ENCODE results near the gene ARID1B. TPM values are rescaled to one million over a fixed set of nuclear protein-coding genes. Genes with fewer than 3 reads are reported as not detected.

ARID1B gene
- total RNA-seq, 1 experiment from 2014 or later: 63.9 TPM

DNA sequence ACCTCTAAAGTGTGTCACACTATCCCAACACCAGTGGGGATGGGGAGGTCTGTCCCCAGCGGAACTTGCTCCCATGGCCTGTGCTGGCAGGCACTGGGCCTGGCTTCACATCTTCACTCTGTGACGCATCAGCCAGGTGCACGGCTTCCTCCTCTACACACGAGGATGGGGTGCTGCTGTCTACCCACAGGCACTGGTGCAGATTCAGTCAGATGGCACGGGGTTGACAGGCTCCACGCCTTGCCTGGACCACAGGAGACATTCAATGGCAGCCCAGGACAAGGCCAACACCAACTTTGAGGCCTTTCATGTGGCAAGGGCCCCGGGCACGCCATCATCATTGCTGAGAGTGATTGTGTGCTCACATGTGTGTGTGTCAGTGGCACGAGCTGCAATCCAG, 453.7 kb downstream of the ARID1B start:
- Mint-ChIP-seq H3K9me3 (ENCODE audit: unreplicated experiment) (no peaks in the 10 kb centered on the region), H3K4me1 (ENCODE audit: insufficient read depth, unreplicated experiment) (no peaks in the 10 kb centered on the region), H3K27ac (ENCODE audit: low read depth, unreplicated experiment) (no peak overlapping the region), H3K27me3 (ENCODE audit: insufficient read depth, unreplicated experiment) (peaks cover 17% of the 10 kb centered on the region), H3K4me3 (ENCODE audit: unreplicated experiment) (no peak overlapping the region), H3K36me3 (ENCODE audit: insufficient read depth, unreplicated experiment) (no peaks in the 10 kb centered on the region)
- intact Hi-C loops (cut with micrococcal nuclease): no loop called here
- ChIA-PET CTCF (interaction anchor here (0.7 kb wide), 1 partner anchor 1232 kb away, joined by 3 read pairs; no protein-coding TSS in a partner anchor), POLR2A (no interaction called here)
- DNase-seq (ENCODE audit: unreplicated experiment): no peak
- TF ChIP-seq, protein P1, sequence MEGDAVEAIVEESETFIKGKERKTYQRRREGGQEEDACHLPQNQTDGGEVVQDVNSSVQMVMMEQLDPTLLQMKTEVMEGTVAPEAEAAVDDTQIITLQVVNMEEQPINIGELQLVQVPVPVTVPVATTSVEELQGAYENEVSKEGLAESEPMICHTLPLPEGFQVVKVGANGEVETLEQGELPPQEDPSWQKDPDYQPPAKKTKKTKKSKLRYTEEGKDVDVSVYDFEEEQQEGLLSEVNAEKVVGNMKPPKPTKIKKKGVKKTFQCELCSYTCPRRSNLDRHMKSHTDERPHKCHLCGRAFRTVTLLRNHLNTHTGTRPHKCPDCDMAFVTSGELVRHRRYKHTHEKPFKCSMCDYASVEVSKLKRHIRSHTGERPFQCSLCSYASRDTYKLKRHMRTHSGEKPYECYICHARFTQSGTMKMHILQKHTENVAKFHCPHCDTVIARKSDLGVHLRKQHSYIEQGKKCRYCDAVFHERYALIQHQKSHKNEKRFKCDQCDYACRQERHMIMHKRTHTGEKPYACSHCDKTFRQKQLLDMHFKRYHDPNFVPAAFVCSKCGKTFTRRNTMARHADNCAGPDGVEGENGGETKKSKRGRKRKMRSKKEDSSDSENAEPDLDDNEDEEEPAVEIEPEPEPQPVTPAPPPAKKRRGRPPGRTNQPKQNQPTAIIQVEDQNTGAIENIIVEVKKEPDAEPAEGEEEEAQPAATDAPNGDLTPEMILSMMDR (IDR thresholded peaks at IDR 0.05; ENCODE audit: unreplicated experiment): no peak
- no TSS peak for BruUV-seq (replicated peaks)

DNA sequence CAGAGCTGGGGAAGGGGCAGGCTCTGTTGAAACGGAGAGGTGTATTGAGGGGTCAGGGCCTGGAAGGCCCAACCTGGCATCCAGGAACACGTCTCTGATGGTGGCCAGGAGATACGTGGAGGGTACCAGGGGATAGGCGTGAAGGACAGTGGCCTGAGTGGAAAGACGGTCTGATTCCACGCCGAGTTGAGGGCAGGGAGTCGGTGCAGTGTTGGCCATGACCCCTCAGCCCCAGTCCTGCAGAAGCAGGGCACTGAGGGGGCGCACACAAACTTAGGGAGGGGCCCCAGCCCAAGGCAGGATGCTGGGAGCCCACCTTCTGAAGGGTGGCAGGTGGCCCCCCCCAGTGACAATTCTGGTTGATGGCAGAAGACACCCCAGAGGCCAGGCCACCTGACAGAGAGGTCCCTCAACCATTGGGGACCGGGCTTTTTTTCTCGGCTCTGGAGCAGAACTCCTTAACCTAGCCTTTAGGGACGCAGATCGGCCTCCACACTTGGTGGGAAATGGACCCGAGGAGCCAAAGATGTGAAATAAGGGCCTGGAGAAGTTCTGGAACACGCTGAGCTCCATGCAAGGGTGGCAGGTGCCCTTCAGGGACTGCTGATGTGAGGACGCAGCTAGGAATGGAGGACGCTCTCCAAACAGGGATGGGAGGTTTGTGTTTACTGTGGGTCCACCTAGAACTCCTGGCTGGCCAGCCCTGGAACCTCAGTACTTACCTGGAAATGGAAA, 455.1 kb downstream of the ARID1B start:
- no peak overlapping the region for H3K4me3 Mint-ChIP-seq (ENCODE audit: unreplicated experiment)
- no peak for DNase-seq (ENCODE audit: unreplicated experiment)
- no peaks in the 10 kb centered on the region for H3K36me3 Mint-ChIP-seq (ENCODE audit: insufficient read depth, unreplicated experiment)
- H3K9me3 Mint-ChIP-seq (ENCODE audit: unreplicated experiment): no peaks in the 10 kb centered on the region
- no peak overlapping the region for H3K27ac Mint-ChIP-seq (ENCODE audit: low read depth, unreplicated experiment)
- BruUV-seq (replicated peaks): no TSS peak
- no peaks in the 10 kb centered on the region for H3K4me1 Mint-ChIP-seq (ENCODE audit: insufficient read depth, unreplicated experiment)
- ChIA-PET CTCF (no interaction called here), POLR2A (interaction anchor here (0.8 kb wide), 1 partner anchor 12 kb away, joined by 3 read pairs; no protein-coding TSS in a partner anchor)
- peaks cover 21% of the 10 kb centered on the region for H3K27me3 Mint-ChIP-seq (ENCODE audit: insufficient read depth, unreplicated experiment)
- TF ChIP-seq, protein P1 (IDR thresholded peaks at IDR 0.05; ENCODE audit: unreplicated experiment): no peak
- intact Hi-C loops (cut with micrococcal nuclease): no loop called here

DNA sequence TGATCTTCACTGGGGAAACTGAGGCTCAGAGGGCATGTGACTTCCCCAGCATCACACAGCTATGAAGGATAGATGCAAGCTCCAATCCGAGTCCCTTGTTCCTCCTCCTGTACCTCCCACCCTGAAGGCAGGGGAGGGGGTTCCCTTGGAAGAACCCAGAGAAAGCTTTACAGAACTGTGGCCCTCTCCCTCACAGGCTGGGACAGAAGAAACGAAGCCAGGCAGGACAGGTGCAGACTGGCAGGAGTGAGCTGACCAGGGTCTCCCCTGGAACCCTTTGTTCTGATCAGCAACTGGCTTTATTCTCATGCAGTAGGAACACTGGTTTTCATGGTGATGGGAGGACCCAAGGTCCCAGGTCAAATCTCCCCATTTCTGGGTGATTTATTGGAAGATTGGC, 456.0 kb downstream of the ARID1B start:
- DNase-seq (ENCODE audit: unreplicated experiment): no peak
- CTCF ChIA-PET: no interaction called here
- Mint-ChIP-seq H3K27ac (ENCODE audit: low read depth, unreplicated experiment) (no peak overlapping the region), H3K9me3 (ENCODE audit: unreplicated experiment) (no peaks in the 10 kb centered on the region), H3K4me3 (ENCODE audit: unreplicated experiment) (no peak overlapping the region), H3K36me3 (ENCODE audit: insufficient read depth, unreplicated experiment) (no peaks in the 10 kb centered on the region), H3K4me1 (ENCODE audit: insufficient read depth, unreplicated experiment) (no peaks in the 10 kb centered on the region), H3K27me3 (ENCODE audit: insufficient read depth, unreplicated experiment) (peaks cover 21% of the 10 kb centered on the region)
- TF ChIP-seq, protein P1 (IDR thresholded peaks at IDR 0.05; ENCODE audit: unreplicated experiment): no peak
- BruUV-seq (replicated peaks): no TSS peak
- POLR2A ChIA-PET: interaction anchor here (0.8 kb wide), 1 partner anchor 13 kb away, joined by 3 read pairs; no protein-coding TSS in a partner anchor
- intact Hi-C loops (cut with micrococcal nuclease): no loop called here

DNA sequence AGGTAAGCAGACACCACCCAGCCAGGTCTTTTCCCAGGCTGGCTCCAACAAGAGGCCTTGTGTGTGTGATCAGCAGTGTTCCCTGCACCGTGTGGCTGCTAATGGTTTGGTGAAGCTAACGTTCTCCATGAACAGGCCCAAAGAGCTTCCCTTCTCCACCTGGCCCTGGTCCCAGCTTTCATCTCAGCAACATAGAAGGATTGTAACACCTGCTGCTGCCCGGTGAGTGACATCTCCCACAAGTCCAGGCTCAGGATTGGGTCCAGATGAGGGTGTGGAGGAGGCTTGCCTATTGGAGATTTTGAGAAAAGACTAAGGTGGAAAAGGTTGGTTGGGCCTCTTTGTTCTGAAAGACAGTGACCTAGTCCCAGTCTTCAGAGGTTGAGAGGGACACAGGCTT, 456.5 kb downstream of the ARID1B start:
- H3K9me3 Mint-ChIP-seq (ENCODE audit: unreplicated experiment): no peaks in the 10 kb centered on the region
- POLR2A ChIA-PET: no interaction called here
- no peak for DNase-seq (ENCODE audit: unreplicated experiment)
- H3K27me3 Mint-ChIP-seq (ENCODE audit: insufficient read depth, unreplicated experiment): peaks cover 21% of the 10 kb centered on the region
- intact Hi-C loops (cut with micrococcal nuclease): no loop called here
- TF ChIP-seq, protein P1 (IDR thresholded peaks at IDR 0.05; ENCODE audit: unreplicated experiment): no peak
- no peak overlapping the region for H3K4me3 Mint-ChIP-seq (ENCODE audit: unreplicated experiment)
- no peaks in the 10 kb centered on the region for H3K4me1 Mint-ChIP-seq (ENCODE audit: insufficient read depth, unreplicated experiment)
- no peak overlapping the region for H3K27ac Mint-ChIP-seq (ENCODE audit: low read depth, unreplicated experiment)
- BruUV-seq (replicated peaks): no TSS peak
- CTCF ChIA-PET: no interaction called here
- no peaks in the 10 kb centered on the region for H3K36me3 Mint-ChIP-seq (ENCODE audit: insufficient read depth, unreplicated experiment)

Measured in MCF 10A (cell line).